OCI-LY3 (cell line): ENCODE results near the gene NR2C2AP.

ENCODE experiments used
- H2AFZ ChIP-seq: fragments of 200-600, 300-600 bp; shearing (Covaris generic); 2 replicates; pipeline ENCODE4 v1.6.0; 2014; ENCODE audit warnings: antibody characterized with exemption, low read depth, low read length
- H3K27ac ChIP-seq: fragments of 200-600, 300-600 bp; sonication (generic); 2 replicates; pipeline ENCODE4 v1.5.1; 2014; ENCODE audit warnings: mild to moderate bottlenecking, low read length, moderate library complexity, mixed read lengths
- H3K27me3 ChIP-seq: fragments of 200-600, 300-600 bp; sonication (generic); 2 replicates; pipeline ENCODE4 v1.6.1; 2014; ENCODE audit warnings: low read depth, low read length, mixed read lengths
- H3K36me3 ChIP-seq: fragments of 200-600, 300-600 bp; sonication (generic); replicated peaks from 2 replicates; pipeline ENCODE3; 2014; ENCODE audit warnings: low read depth, low read length, mixed read lengths
- H3K4me1 ChIP-seq: fragments of 300-600, 200-600 bp; sonication (generic); 2 replicates; pipeline ENCODE4 v1.6.1; 2014; ENCODE audit warnings: low read length, mixed read lengths
- H3K4me2 ChIP-seq: fragments of 200-600, 300-600 bp; sonication (generic); 2 replicates; pipeline ENCODE4 v1.6.1; 2014; ENCODE audit warnings: low read length, mixed read lengths
- H3K4me3 ChIP-seq: fragments of 300-600, 200-600 bp; sonication (generic); 2 replicates; pipeline ENCODE4 v1.5.1; 2014; ENCODE audit warnings: antibody characterized with exemption, mild to moderate bottlenecking, low read length, moderate library complexity
- H3K79me2 ChIP-seq: fragments of 300-600, 200-600 bp; shearing (Covaris generic); 2 replicates; pipeline ENCODE4 v1.6.1; 2014; ENCODE audit warnings: mild to moderate bottlenecking, low read length, mixed read lengths
- H3K9ac ChIP-seq: fragments of 300-600, 200-600 bp; shearing (Covaris generic); 2 replicates; pipeline ENCODE4 v1.6.0; 2014; ENCODE audit warnings: mild to moderate bottlenecking, low read length, moderate library complexity
- H3K9me3 ChIP-seq: fragments of 200-600, 300-600 bp; shearing (Covaris generic); 2 replicates; pipeline ENCODE4 v1.6.1; 2014; ENCODE audit warnings: low read length, mixed read lengths; ENCODE audit not compliant: insufficient read depth
- H4K20me1 ChIP-seq: fragments of 200-600, 300-600 bp; sonication (generic); 2 replicates; pipeline ENCODE4 v1.6.1; 2016; ENCODE audit warnings: low read length, mixed read lengths; ENCODE audit not compliant: insufficient read depth
- EZH2phosphoT487 ChIP-seq: fragments of 200-600 bp; shearing (Covaris generic); IDR thresholded peaks from 2 replicates; pipeline ENCODE4 v1.6.1; 2018; ENCODE audit warnings: antibody characterized with exemption, mixed run types, low read depth
- TF ChIP-seq, protein P1 (sequence below): fragments of 200-600, 300-600 bp; sonication (generic); IDR thresholded peaks from 2 replicates; pipeline ENCODE4 v1.5.1; 2014; ENCODE audit warnings: antibody characterized with exemption, low read length, low read depth

Gene NR2C2AP, protein sequence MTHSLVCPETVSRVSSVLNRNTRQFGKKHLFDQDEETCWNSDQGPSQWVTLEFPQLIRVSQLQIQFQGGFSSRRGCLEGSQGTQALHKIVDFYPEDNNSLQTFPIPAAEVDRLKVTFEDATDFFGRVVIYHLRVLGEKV

DNA sequence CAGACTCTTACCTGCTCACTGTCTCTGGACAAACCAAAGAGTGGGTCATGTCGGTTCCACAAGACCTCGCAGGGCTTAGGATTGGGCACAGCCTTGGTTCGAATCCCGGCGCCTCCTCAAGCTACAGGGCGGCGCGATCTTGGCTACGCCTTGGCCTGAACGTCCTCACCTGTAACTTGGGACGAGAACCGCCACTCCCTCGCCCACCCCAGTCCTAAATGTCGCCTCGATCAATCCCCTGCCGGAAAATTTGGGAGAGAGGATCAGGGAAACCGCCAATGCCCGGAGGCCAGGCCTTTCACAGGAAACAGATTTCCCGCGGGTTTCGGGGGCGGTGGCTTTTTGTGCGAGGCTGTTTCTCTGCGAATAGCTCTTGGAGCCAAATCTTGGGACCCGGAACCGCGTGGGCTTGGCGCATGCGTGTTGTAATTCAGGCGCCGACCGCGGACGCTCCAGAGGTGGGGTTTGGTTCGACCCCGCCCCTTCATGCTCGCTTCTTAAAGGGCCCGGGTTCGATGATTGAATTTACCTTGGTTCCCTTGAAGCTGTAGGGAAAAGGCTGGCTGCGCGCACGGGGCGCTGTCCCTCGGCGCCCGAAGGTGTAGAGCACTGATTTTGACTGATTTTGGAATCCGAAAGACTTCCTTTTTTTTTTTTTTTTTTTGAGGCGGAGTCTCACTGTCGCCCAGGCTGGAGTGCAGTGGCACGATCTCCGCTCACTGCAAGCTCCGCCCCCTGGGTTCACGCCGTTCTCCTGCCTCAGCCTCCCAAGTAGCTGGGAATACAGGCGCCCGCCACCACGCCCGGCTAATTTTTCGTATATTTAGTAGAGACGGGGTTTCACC lies at the start of gene NR2C2AP:
NR2C2AP (minus strand) TSS at position 403 of the 845 bp plus-strand sequence; CDS start at position 49, 354 bp downstream.
- Histone ChIP-seq H2AFZ (no peak within 1 kb of the TSS), H3K27ac (peak within 1 kb of the TSS; percentile 51), H3K4me3 (peak within 1 kb of the TSS; percentile 87), H3K4me1 (peaks cover 6% of the 10 kb centered on the region; the same call in 1 of the 2 replicates), H3K27me3 (no peaks in the 10 kb centered on the region), H3K36me3 (peaks cover 34% of the 10 kb centered on the region), H3K9ac (peak within 1 kb of the TSS; percentile 72), H3K4me2 (peak within 1 kb of the TSS; percentile 79), H3K79me2 (peaks cover 16% of the 10 kb centered on the region), H4K20me1 (no peaks in the 10 kb centered on the region), H3K9me3 (no peaks in the 10 kb centered on the region)
- TF ChIP-seq, protein P1, sequence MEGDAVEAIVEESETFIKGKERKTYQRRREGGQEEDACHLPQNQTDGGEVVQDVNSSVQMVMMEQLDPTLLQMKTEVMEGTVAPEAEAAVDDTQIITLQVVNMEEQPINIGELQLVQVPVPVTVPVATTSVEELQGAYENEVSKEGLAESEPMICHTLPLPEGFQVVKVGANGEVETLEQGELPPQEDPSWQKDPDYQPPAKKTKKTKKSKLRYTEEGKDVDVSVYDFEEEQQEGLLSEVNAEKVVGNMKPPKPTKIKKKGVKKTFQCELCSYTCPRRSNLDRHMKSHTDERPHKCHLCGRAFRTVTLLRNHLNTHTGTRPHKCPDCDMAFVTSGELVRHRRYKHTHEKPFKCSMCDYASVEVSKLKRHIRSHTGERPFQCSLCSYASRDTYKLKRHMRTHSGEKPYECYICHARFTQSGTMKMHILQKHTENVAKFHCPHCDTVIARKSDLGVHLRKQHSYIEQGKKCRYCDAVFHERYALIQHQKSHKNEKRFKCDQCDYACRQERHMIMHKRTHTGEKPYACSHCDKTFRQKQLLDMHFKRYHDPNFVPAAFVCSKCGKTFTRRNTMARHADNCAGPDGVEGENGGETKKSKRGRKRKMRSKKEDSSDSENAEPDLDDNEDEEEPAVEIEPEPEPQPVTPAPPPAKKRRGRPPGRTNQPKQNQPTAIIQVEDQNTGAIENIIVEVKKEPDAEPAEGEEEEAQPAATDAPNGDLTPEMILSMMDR, result no peak
- TF ChIP-seq EZH2phosphoT487, result no peak

DNA sequence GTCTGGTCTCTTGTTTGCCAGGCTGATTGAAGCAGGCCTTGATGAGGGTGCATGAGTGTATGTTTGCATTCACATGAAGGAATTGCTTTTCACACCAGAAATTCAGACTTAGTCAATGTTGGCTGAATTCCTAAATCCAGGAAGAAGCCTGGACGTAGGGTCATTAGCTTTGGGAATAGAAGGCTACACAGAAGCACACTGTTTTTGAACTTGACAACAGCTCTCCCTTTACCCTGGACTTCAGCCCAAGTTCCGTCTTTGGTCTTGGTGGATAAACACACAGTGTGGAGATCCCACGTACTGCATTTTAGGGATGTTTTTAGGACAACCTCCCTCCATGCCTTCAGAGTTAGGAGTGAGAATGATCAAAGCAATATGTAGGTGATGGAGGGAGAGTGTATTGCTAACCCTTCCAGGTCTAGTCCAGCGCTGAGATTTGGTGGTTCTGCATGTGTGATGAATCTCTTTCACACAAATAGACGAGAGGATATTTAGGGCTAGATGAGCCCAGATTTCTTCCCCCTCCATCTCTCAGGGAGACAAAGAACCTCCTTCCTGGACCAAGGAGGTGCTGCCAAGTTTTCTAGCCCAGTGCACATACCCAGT lies 47.1 kb upstream of the NR2C2AP start:
- TF ChIP-seq, protein P1, result no peak
- no peak for TF ChIP-seq EZH2phosphoT487
- H3K4me3 ChIP-seq, result no peak overlapping the region
- H4K20me1 ChIP-seq, result no peaks in the 10 kb centered on the region
- no peak overlapping the region for H3K27ac ChIP-seq
- H3K9ac ChIP-seq, result no peak overlapping the region
- no peak overlapping the region for H2AFZ ChIP-seq
- no peaks in the 10 kb centered on the region for H3K4me1 ChIP-seq
- no peaks in the 10 kb centered on the region for H3K9me3 ChIP-seq
- H3K79me2 ChIP-seq, result no peaks in the 10 kb centered on the region
- H3K36me3 ChIP-seq, result no peaks in the 10 kb centered on the region
- H3K27me3 ChIP-seq, result peaks cover 24% of the 10 kb centered on the region
- no peak overlapping the region for H3K4me2 ChIP-seq

DNA sequence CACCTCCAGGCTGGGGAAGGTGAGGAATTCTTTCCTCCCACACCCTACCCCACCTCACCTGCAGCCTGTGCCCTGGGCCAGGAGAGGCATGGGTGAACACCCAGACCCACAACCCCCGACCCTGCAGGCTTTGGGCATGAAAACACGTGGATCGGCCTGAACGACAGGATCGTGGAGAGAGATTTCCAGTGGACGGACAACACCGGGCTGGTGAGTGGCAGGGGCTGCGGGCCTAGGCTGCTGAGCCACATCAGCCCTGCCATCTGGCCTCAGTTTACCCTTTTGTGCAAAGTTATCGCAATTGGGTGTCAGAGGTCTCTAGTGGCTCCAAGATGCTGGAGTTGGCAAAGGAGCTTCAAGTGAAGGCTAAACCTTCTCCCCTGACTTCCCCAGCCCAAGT lies 37.3 kb upstream of the NR2C2AP start:
- TF ChIP-seq, protein P1, result no peak
- no peak for TF ChIP-seq EZH2phosphoT487
- H3K4me3 ChIP-seq, result no peak overlapping the region
- no peaks in the 10 kb centered on the region for H4K20me1 ChIP-seq
- H2AFZ ChIP-seq, result no peak overlapping the region
- H3K9me3 ChIP-seq, result peaks cover 8% of the 10 kb centered on the region
- H3K4me1 ChIP-seq, result no peaks in the 10 kb centered on the region
- no peak overlapping the region for H3K27ac ChIP-seq
- no peak overlapping the region for H3K4me2 ChIP-seq
- H3K27me3 ChIP-seq, result no peaks in the 10 kb centered on the region
- H3K9ac ChIP-seq, result no peak overlapping the region
- no peaks in the 10 kb centered on the region for H3K36me3 ChIP-seq
- H3K79me2 ChIP-seq, result no peaks in the 10 kb centered on the region

DNA sequence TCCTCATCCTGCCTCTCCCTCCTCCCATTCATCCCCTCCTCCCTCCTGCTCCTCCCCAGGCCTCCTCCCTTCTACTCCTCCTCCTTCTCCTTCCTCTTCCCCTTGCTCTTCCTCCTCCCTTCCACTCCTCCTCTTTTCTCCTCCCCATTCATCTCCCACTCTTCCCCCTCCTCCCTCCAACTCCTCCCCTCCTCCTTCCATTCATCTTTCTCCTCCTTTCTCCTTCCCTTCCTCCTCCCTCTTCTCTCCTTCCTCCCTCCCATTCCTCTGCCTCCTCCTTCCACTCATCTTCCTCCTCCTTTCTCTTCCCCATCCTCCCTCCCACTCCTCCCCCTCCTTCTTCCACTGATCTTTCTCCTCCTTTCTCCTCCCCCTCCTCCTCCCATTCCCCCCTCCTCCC lies 36.5 kb upstream of the NR2C2AP start:
- no peak overlapping the region for H3K27ac ChIP-seq
- no peaks in the 10 kb centered on the region for H3K4me1 ChIP-seq
- no peaks in the 10 kb centered on the region for H3K79me2 ChIP-seq
- H3K36me3 ChIP-seq, result no peaks in the 10 kb centered on the region
- no peak overlapping the region for H3K9ac ChIP-seq
- no peaks in the 10 kb centered on the region for H3K27me3 ChIP-seq
- peaks cover 11% of the 10 kb centered on the region for H3K9me3 ChIP-seq
- TF ChIP-seq, protein P1, result no peak
- TF ChIP-seq EZH2phosphoT487, result no peak
- no peaks in the 10 kb centered on the region for H4K20me1 ChIP-seq
- H3K4me3 ChIP-seq, result no peak overlapping the region
- H2AFZ ChIP-seq, result no peak overlapping the region
- H3K4me2 ChIP-seq, result no peak overlapping the region
